Natural killer cell (primary cell): ENCODE measurements around the gene PRKAR1B. TPM values are rescaled to one million over a fixed set of nuclear protein-coding genes. Genes with fewer than 3 reads are reported as not detected.

Source experiments
- ATAC-seq, 3 donors: fragments of 150-1000 bp in 2 of 3; fragments of 200-7000 bp in 1 of 3; cut with Tn5 transposase; 1 replicate in 1 of 3; 2 replicates in 2 of 3; pipeline ENCODE4 v1.10.0; 2021; ENCODE audit warnings: mild to moderate bottlenecking in 2 of 3, moderate library complexity in 2 of 3
- DNase-seq, 2 donors: peaks; one replicate each; pipeline versions ENCODE4 v3.0.0 to v3.0.0-alpha.2; 2013 to 2021; ENCODE audit warnings: mixed read lengths in 1 of 2
- H3K27ac ChIP-seq: one replicate; pipeline ENCODE4 v1.5.1; 2013; ENCODE audit warnings: mild to moderate bottlenecking, low read length
- H3K27me3 ChIP-seq: one replicate; pipeline ENCODE4 v1.6.1; 2013; ENCODE audit warnings: low read length; ENCODE audit not compliant: control insufficient read depth, insufficient read depth
- H3K36me3 ChIP-seq: one replicate; pipeline ENCODE4 v1.6.1; 2013; ENCODE audit warnings: low read length; ENCODE audit not compliant: control insufficient read depth, insufficient read depth
- H3K4me1 ChIP-seq: one replicate; pipeline ENCODE4 v1.6.1; 2013; ENCODE audit warnings: low read length; ENCODE audit not compliant: control insufficient read depth, insufficient read depth
- H3K4me3 ChIP-seq: one replicate; pipeline ENCODE4 v1.5.1; 2013; ENCODE audit warnings: low read length
- H3K9me3 ChIP-seq: one replicate; pipeline ENCODE4 v1.6.1; 2013; ENCODE audit warnings: low read length; ENCODE audit not compliant: control insufficient read depth, insufficient read depth
- H3K27ac Mint-ChIP-seq, 2 donors: one replicate each; pipeline ENCODE4 v1.8.0; 2022; ENCODE audit warnings: mild to moderate bottlenecking in 2 of 2, mixed read lengths in 2 of 2, moderate library complexity in 1 of 2
- H3K27me3 Mint-ChIP-seq, 2 donors: one replicate each; pipeline ENCODE4 v1.8.0; 2022; ENCODE audit warnings: low read depth in 2 of 2, mixed read lengths in 2 of 2
- H3K36me3 Mint-ChIP-seq: one replicate; pipeline ENCODE4 v1.8.0; 2022; ENCODE audit warnings: mixed read lengths
- H3K4me1 Mint-ChIP-seq, 2 donors: one replicate each; pipeline ENCODE4 v1.8.0; 2022; ENCODE audit warnings: mixed read lengths in 2 of 2
- H3K4me3 Mint-ChIP-seq: one replicate; pipeline ENCODE4 v1.8.0; 2022; ENCODE audit warnings: mild to moderate bottlenecking, moderate library complexity, mixed read lengths
- H3K9me3 Mint-ChIP-seq, 2 donors: one replicate each; pipeline ENCODE4 v1.8.0; 2022; ENCODE audit warnings: mixed read lengths in 2 of 2
- CTCF ChIP-seq: fragments of 200-600 bp; IDR thresholded peaks from one replicate; pipeline ENCODE4 v1.8.0; 2022; ENCODE audit warnings: antibody characterized with exemption
- WGBS: methylation state at CpG from one replicate; pipeline ENCODE4 v1.1.7; 2013; ENCODE audit warnings: missing lambda C conversion rate; ENCODE audit not compliant: insufficient coverage; 5-methylcytosine and 5-hydroxymethylcytosine counted together
- intact Hi-C: fragments of 100-400 bp; cut with micrococcal nuclease; formaldehyde crosslinking; loops from one replicate; pipeline ENCODE4 v1.14.2; 2022
- total RNA-seq, 4 donors: library from RNA; stranded (reverse); fragments of 120-200 nt in 1 of 4; gene quantifications; one replicate each; pipeline versions ENCODE4 v1.2.3 to v1.2.4, GENCODE V29; 2013 to 2022

Gene PRKAR1B
- total RNA-seq, 3 donors from 2014 or later (not counting 1 experiment from before 2014, with no cell fraction given) = 2.4 to 3.8 (median 3.0) TPM

- intact Hi-C loops = no loop called here
- Mint-ChIP-seq H3K4me3 (no peak overlapping the region), H3K36me3 (no peaks in the 10 kb centered on the region), H3K27me3 (no peaks in the 10 kb centered on the region), H3K4me1 (no peaks in the 10 kb centered on the region), H3K27ac (no peak overlapping the region), H3K9me3 (peaks cover 0 to 2% of the 10 kb centered on the region in 2 donors)
- DNase-seq = no peak
- no peaks in the 10 kb centered on the region for H3K4me1 ChIP-seq
- no peaks in the 10 kb centered on the region for H3K36me3 ChIP-seq
- H3K4me3 ChIP-seq = no peak overlapping the region
- H3K27ac ChIP-seq = no peak overlapping the region
- no peaks in the 10 kb centered on the region for H3K27me3 ChIP-seq
- ATAC-seq = no peak
- H3K9me3 ChIP-seq = no peaks in the 10 kb centered on the region
- WGBS = 96% methylated on average over 11 of the region's 11 CpGs
- TF ChIP-seq CTCF = no peak
Measured at GRCh38 chr7:548401-548800, 178.7 kb downstream of the PRKAR1B start.

- Histone ChIP-seq H3K9me3 (peaks cover 3% of the 10 kb centered on the region), H3K4me1 (no peaks in the 10 kb centered on the region), H3K27ac (no peak overlapping the region), H3K4me3 (no peak overlapping the region), H3K27me3 (no peaks in the 10 kb centered on the region), H3K36me3 (no peaks in the 10 kb centered on the region)
- Mint-ChIP-seq H3K9me3 (peaks cover 0 to 2% of the 10 kb centered on the region in 2 donors), H3K27ac (no peak overlapping the region), H3K4me3 (no peak overlapping the region), H3K27me3 (no peaks in the 10 kb centered on the region), H3K4me1 (no peaks in the 10 kb centered on the region), H3K36me3 (no peaks in the 10 kb centered on the region)
- intact Hi-C loops = no loop called here
- no peak for TF ChIP-seq CTCF
- WGBS = 86% methylated on average over 16 of the region's 16 CpGs
- no peak for DNase-seq
- no peak for ATAC-seq
Measured at GRCh38 chr7:545470-545869, 181.6 kb downstream of the PRKAR1B start.

DNA sequence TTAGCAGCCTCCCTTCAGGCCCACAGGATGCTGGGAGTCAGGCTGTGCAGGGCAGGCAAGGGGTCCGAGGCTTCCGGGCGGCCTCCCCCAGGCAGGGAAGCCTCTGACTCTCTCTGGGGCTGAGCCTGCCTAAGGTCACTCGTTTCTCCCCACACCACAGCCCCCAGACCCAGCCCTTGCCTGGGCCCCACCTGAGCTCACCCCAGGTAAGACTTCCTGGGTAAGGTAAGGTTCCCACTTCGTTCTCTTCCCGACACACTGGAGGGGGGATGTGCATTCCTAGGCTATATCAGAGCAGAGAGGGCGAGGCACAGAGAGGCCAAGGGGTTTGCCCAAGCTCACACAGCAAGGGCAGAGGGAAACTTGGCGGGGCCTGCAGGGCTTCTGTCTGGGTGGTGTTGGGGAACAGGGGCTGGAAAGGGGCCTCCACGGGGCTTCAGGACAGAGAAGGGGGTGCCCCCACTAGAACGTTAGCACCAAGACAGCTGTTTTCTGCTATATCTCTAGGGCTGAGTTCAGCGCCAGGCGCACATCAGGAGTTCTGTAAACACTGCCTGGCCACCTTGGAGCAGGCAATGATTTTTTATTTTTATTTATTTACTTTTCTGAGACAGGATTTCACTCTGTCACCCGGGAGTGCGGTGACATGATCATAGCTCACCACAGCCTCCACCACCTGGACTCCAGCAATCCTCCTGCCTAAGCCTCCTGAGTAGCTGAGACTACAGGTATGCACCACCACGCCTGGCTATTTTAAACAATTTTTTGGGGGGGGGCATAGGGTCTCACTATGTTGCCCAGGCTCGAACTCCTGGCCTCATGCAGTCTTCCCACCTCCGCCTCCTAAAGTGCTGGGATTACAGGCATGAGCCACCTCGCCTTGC is 182.5 kb downstream of the PRKAR1B start:
- intact Hi-C loops = no loop called here
- H3K27me3 Mint-ChIP-seq = no peaks in the 10 kb centered on the region
- Histone ChIP-seq H3K27me3 (no peaks in the 10 kb centered on the region), H3K9me3 (peaks cover 3% of the 10 kb centered on the region), H3K4me3 (no peak overlapping the region), H3K36me3 (no peaks in the 10 kb centered on the region), H3K4me1 (no peaks in the 10 kb centered on the region), H3K27ac (no peak overlapping the region)
- H3K4me1 Mint-ChIP-seq = no peaks in the 10 kb centered on the region
- no peak for ATAC-seq
- H3K27ac Mint-ChIP-seq = no peak overlapping the region
- 90% methylated on average over 18 of the region's 18 CpGs for WGBS
- H3K36me3 Mint-ChIP-seq = no peaks in the 10 kb centered on the region
- peaks cover 0 to 2% of the 10 kb centered on the region in 2 donors for H3K9me3 Mint-ChIP-seq
- no peak for TF ChIP-seq CTCF
- H3K4me3 Mint-ChIP-seq = no peak overlapping the region
- DNase-seq = no peak
